SJCRH30 (cell line): ENCODE measurements around the gene FSTL4. TPM values are rescaled to one million over a fixed set of nuclear protein-coding genes. Genes with fewer than 3 reads are reported as not detected.

ENCODE experiments used
- DNase-seq, 2 experiments: peaks; one replicate each; pipeline ENCODE4 v3.0.0-alpha.2; 2015 to 2020
- H3K27ac ChIP-seq: fragments of 250-450 bp; sonication (Bioruptor Pico); 2 replicates; pipeline ENCODE4 v1.5.1; 2020; ENCODE audit warnings: mild to moderate bottlenecking, moderate library complexity
- H3K27me3 ChIP-seq: fragments of 250-450 bp; sonication (Bioruptor Pico); 2 replicates; pipeline ENCODE4 v1.5.1; 2020; ENCODE audit warnings: mild to moderate bottlenecking, moderate library complexity
- H3K36me3 ChIP-seq: fragments of 250-450 bp; sonication (Bioruptor Pico); 2 replicates; pipeline ENCODE4 v1.5.1; 2020; ENCODE audit warnings: mild to moderate bottlenecking, moderate library complexity
- H3K4me1 ChIP-seq: fragments of 250-450 bp; sonication (Bioruptor Pico); 2 replicates; pipeline ENCODE4 v1.5.1; 2020; ENCODE audit warnings: mild to moderate bottlenecking, moderate library complexity
- H3K4me3 ChIP-seq: fragments of 250-450 bp; sonication (Bioruptor Pico); 2 replicates; pipeline ENCODE4 v1.5.1; 2020; ENCODE audit warnings: mild to moderate bottlenecking, moderate library complexity
- H3K9me3 ChIP-seq: fragments of 250-450 bp; sonication (Bioruptor Pico); replicated peaks from 2 replicates; pipeline ENCODE4 v1.5.1; 2020; ENCODE audit warnings: mild to moderate bottlenecking, moderate library complexity
- total RNA-seq: library from RNA; depleted of rRNA; stranded (reverse); fragments of >200 nt; shearing (Covaris generic); gene quantifications from 2 replicates; pipeline ENCODE4 v1.2.3, GENCODE V29; 2014

The FSTL4 gene
- total RNA-seq, 1 experiment from 2014 or later: 7.1 TPM

DNA sequence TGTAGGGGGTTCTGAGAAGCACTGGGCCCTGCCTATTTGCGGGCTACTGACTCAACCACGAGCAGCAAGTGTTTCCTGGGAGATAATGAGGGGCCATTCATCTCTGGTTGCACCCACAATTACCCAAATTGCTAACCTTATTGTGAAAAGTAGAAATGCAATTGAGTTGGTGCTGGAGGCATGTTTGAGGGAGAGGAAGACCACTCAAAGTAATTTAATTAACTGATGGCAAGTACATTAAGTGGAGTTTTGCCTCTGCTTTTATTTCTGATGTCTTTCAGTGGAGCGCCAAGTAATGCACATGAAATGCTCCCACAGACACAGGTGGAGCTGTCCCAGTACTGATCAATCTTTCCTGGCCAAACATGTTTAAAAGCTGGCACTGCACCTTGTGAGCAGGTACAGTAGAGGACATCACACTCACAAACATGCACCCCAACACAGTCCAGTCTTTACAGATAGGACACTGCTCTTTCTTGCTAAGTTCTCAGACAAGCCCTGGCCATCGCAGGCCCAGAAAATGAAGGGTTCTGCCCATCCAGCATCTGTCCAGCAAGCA, 365.1 kb downstream of the FSTL4 start:
- Histone ChIP-seq H3K9me3 (no peaks in the 10 kb centered on the region), H3K4me3 (no peak overlapping the region), H3K4me1 (peaks cover 81% of the 10 kb centered on the region), H3K27ac (peak overlapping the region; percentile 75), H3K36me3 (no peaks in the 10 kb centered on the region), H3K27me3 (no peaks in the 10 kb centered on the region)
- DNase-seq: no peak

DNA sequence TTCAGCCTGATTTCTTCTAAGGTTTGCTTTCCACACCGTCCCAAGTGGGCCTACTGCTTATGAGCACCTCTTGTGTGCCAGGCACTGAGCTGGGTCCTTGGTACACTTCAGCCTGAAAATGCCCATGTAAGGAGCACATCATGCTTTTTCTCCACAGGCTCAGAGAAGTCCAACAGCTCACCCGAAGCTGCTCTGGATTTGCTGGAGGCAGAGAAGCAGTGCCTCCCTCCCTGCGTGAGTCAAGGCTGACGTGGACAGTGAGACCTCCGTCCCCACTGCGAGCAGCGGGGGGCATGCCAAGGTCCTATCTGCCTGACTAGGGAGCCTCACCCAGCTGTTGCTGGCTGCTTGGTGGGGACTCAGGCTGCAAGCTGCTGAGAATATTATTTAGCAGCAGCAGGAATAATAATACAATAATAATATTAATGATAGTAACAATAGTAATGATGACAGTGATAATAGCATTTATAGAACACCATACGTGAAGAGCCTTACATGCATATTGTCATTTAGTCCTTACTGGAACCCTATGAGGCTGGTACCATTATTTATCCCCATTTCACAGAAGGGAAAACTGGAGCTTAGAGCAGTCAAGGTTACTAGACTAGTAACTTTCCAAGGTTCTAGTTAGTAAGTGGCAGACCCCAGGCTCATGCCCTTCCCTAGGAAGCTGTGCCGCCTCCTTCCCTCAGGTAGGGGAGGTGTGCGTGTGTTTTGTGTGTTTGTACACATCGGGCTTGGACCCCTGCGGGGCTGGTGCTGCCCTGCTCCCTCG, 365.8 kb downstream of the FSTL4 start:
- H3K4me3 ChIP-seq: no peak overlapping the region
- H3K27me3 ChIP-seq: no peaks in the 10 kb centered on the region
- DNase-seq: no peak
- H3K36me3 ChIP-seq: no peaks in the 10 kb centered on the region
- peak overlapping the region; percentile 85 for H3K27ac ChIP-seq
- peaks cover 76% of the 10 kb centered on the region for H3K4me1 ChIP-seq
- H3K9me3 ChIP-seq: no peaks in the 10 kb centered on the region

- H3K27ac ChIP-seq: peak overlapping the region; percentile 85
These were observed 366.3 kb downstream of the FSTL4 start for GRCh38 chr5:133246053-133246370.

GRCh38 chr5:133245191-133246052, 366.9 kb downstream of the FSTL4 start:
- peak overlapping the region; percentile 85 for H3K27ac ChIP-seq
- peak; percentile 94 to 96 for DNase-seq
- no peaks in the 10 kb centered on the region for H3K27me3 ChIP-seq
- H3K36me3 ChIP-seq: no peaks in the 10 kb centered on the region
- H3K4me3 ChIP-seq: no peak overlapping the region
- H3K4me1 ChIP-seq: peaks cover 74% of the 10 kb centered on the region
- H3K9me3 ChIP-seq: no peaks in the 10 kb centered on the region

More at GRCh38 chr5:133246053-133246370, 366.3 kb downstream of the FSTL4 start:
- peaks cover 74% of the 10 kb centered on the region for H3K4me1 ChIP-seq
- no peak overlapping the region for H3K4me3 ChIP-seq
- no peak for DNase-seq
- no peaks in the 10 kb centered on the region for H3K27me3 ChIP-seq
- H3K9me3 ChIP-seq: no peaks in the 10 kb centered on the region
- no peaks in the 10 kb centered on the region for H3K36me3 ChIP-seq

- H3K4me3 ChIP-seq: no peak overlapping the region
- H3K27ac ChIP-seq: peak overlapping the region; percentile 85
- DNase-seq: peak; percentile 70 to 78
- peaks cover 70% of the 10 kb centered on the region for H3K4me1 ChIP-seq
- no peaks in the 10 kb centered on the region for H3K36me3 ChIP-seq
- no peaks in the 10 kb centered on the region for H3K9me3 ChIP-seq
- H3K27me3 ChIP-seq: no peaks in the 10 kb centered on the region
These were observed 368.1 kb downstream of the FSTL4 start for GRCh38 chr5:133244242-133244641.

- Histone ChIP-seq H3K27me3 (no peaks in the 10 kb centered on the region), H3K36me3 (no peaks in the 10 kb centered on the region), H3K4me3 (no peak overlapping the region), H3K4me1 (peaks cover 61% of the 10 kb centered on the region), H3K9me3 (no peaks in the 10 kb centered on the region), H3K27ac (no peak overlapping the region; the same call in 1 of the 2 replicates)
- DNase-seq: no peak
These were observed 369.1 kb downstream of the FSTL4 start for GRCh38 chr5:133243196-133243595.

DNA sequence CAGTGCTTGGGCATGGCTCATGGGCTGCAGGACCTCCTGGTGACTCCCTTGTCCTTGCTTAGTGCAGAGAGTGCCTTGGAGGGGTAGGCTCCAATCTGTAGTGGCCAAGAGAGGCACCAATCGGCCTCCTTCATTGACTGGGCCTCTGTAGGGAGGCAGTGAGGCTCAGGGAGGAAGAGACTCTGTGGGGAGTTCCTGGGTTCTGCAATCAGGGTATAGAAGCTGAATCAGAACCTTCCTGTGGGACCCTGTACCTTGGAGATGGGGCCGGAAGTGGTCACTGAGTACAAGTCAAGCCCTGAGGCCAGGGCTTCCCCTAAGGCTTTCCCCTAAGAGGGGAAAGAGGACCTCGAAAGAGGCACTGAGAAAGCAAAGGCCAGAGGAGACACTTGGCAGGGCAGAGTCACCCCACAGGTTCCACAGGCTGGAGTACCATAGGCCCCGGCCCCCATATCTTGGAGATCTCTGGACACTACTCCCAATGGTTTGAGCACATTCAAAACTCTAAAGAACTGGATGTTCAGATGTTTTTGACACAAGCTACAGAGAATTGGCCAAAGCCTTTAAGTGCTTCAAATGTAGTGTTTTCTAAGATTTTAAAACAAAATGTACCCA, 370.0 kb downstream of the FSTL4 start:
- Histone ChIP-seq H3K4me1 (peaks cover 53% of the 10 kb centered on the region), H3K4me3 (no peak overlapping the region), H3K27ac (no peak overlapping the region)

GRCh38 chr5:133241179-133242092, 370.9 kb downstream of the FSTL4 start:
- Histone ChIP-seq H3K36me3 (no peaks in the 10 kb centered on the region), H3K4me3 (no peak overlapping the region), H3K9me3 (no peaks in the 10 kb centered on the region), H3K4me1 (peaks cover 44% of the 10 kb centered on the region), H3K27me3 (no peaks in the 10 kb centered on the region), H3K27ac (peak overlapping the region; percentile 38; the same call in 1 of the 2 replicates)
- DNase-seq: no peak

More for the DNA sequence above, 370.0 kb downstream of the FSTL4 start:
- Histone ChIP-seq H3K9me3 (no peaks in the 10 kb centered on the region), H3K27me3 (no peaks in the 10 kb centered on the region), H3K36me3 (no peaks in the 10 kb centered on the region)
- DNase-seq: no peak

- Histone ChIP-seq H3K36me3 (no peaks in the 10 kb centered on the region), H3K9me3 (no peaks in the 10 kb centered on the region), H3K27me3 (no peaks in the 10 kb centered on the region), H3K4me1 (peaks cover 36% of the 10 kb centered on the region), H3K27ac (peak overlapping the region; percentile 38), H3K4me3 (no peak overlapping the region)
- peak; percentile 75 to 82 for DNase-seq
These were observed 371.8 kb downstream of the FSTL4 start for GRCh38 chr5:133240425-133241091.

DNA sequence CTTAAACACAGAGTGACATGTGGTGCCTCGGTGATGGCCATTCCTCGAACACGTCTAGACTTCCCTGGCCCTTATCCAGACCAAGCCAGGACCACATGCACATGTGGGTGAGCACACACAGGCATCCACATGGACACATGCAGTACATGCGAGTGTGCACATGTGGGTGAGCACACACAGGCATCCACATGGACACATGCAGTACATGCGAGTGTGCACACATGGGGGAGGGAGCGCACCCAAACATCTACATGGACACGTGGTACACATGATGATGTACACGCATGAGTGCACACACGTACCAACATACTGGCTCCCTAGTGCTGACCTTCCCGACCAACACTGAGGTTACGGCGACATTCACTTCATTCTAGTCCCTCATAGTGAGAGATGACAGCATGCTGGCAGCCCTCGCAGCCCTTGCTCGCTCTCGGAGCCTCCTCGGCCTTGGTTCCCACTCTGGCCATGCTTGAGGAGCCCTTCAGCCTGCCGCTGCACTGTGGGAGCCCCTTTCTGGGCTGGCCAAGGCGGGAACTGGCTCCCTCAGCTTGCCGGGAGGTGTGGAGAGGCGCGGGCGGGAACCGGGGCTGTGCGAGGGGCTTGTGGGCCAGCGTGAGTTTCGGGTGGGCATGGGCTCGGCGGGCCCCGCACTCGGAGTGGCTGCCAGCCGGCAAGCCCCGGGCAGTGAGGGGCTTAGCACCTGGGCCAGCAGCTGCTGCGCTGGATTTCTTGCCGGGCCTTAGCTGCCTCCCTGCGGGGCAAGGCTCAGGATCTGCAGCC, 373.7 kb downstream of the FSTL4 start:
- no peak for DNase-seq
- Histone ChIP-seq H3K27ac (no peak overlapping the region), H3K4me3 (no peak overlapping the region), H3K36me3 (no peaks in the 10 kb centered on the region), H3K9me3 (no peaks in the 10 kb centered on the region), H3K27me3 (no peaks in the 10 kb centered on the region), H3K4me1 (peaks cover 18% of the 10 kb centered on the region)

- no peak for DNase-seq
- Histone ChIP-seq H3K4me1 (peaks cover 15% of the 10 kb centered on the region), H3K4me3 (no peak overlapping the region), H3K27ac (no peak overlapping the region), H3K27me3 (no peaks in the 10 kb centered on the region), H3K36me3 (no peaks in the 10 kb centered on the region), H3K9me3 (no peaks in the 10 kb centered on the region)
These were observed 375.4 kb downstream of the FSTL4 start for GRCh38 chr5:133236976-133237375.

DNA sequence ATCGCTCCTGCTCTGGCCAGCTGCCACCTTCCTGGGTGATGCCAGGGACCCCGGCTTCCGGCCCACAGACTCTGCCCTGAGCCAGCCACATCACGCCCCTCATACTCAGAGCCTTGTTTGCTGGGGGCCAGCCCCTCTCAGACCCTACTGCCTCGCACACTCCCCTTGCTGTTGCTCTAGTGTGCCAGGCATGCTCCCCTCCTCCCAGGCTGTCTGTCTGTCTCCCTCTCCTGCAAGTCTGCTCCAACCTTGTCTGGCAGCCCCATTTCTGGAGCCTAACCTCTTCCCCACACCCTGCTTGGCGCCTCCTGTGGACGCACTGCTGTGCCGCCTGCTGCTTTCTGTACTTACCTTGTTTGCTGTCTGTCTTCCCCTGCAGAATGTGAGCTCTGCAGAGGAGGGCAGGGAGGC, 375.8 kb downstream of the FSTL4 start:
- Histone ChIP-seq H3K4me1 (peaks cover 15% of the 10 kb centered on the region), H3K4me3 (no peak overlapping the region), H3K27me3 (no peaks in the 10 kb centered on the region), H3K36me3 (no peaks in the 10 kb centered on the region), H3K9me3 (no peaks in the 10 kb centered on the region), H3K27ac (no peak overlapping the region)
- DNase-seq: no peak
